T-helper 2 cell treated with Interferon-gamma antibody and Interleukin-4, amounts not matched to agents 100 ng/mL and 5 ng/mL, for 36 hours (primary cell): ENCODE results near the gene PGGHG. TPM values are rescaled to one million over a fixed set of nuclear protein-coding genes. Genes with fewer than 3 reads are reported as not detected.

Experiments
- intact Hi-C: fragments of 100-400 bp; cut with micrococcal nuclease; formaldehyde crosslinking; loops from one replicate; pipeline ENCODE4 v1.15.1; 2023
- total RNA-seq: library from RNA; stranded (reverse); gene quantifications from 2 replicates; pipeline ENCODE4 v1.2.3, GENCODE V29; 2022

The PGGHG gene
- total RNA-seq, result 99.8 and 105 TPM in 2 replicates

- intact Hi-C loops, result no loop called here
These were observed at the start of gene PGGHG for GRCh38 chr11:288478-289397. TSS of gene PGGHG (plus strand) at chr11:289126. CDS start at chr11:289817, 691 bp downstream.

- intact Hi-C loops, result no loop called here
These were observed 48.6 kb upstream of the PGGHG start for GRCh38 chr11:240315-240714.

GRCh38 chr11:241634-242033 lies 47.3 kb upstream of the PGGHG start:
- intact Hi-C loops, result no loop called here

- intact Hi-C loops, result no loop called here
These were observed 44.5 kb upstream of the PGGHG start for GRCh38 chr11:244376-244775.

- intact Hi-C loops, result no loop called here
These were observed 39.9 kb upstream of the PGGHG start for GRCh38 chr11:249062-249461.

- intact Hi-C loops, result loop anchor here (5.0 kb wide), 1 partner anchor 112 kb away; no protein-coding TSS in a partner anchor
These were observed 38.7 kb upstream of the PGGHG start for GRCh38 chr11:250274-250673.

- intact Hi-C loops, result loop anchor here (5.0 kb wide), 1 partner anchor 111 kb away; no protein-coding TSS in a partner anchor
These were observed 38.1 kb upstream of the PGGHG start for GRCh38 chr11:250740-251299.

GRCh38 chr11:251550-251949 lies 37.4 kb upstream of the PGGHG start:
- intact Hi-C loops, result loop anchor here (5.0 kb wide), 1 partner anchor 111 kb away; no protein-coding TSS in a partner anchor

GRCh38 chr11:252666-253065 lies 36.3 kb upstream of the PGGHG start:
- intact Hi-C loops, result loop anchor here (5.0 kb wide), 1 partner anchor 110 kb away; no protein-coding TSS in a partner anchor

- intact Hi-C loops, result loop anchor here (5.0 kb wide), 1 partner anchor 109 kb away; no protein-coding TSS in a partner anchor
These were observed 35.6 kb upstream of the PGGHG start for GRCh38 chr11:253160-253885.

GRCh38 chr11:253886-254270 lies 35.0 kb upstream of the PGGHG start:
- intact Hi-C loops, result loop anchor here (5.0 kb wide), 1 partner anchor 108 kb away; no protein-coding TSS in a partner anchor

GRCh38 chr11:255176-255575 lies 33.8 kb upstream of the PGGHG start:
- intact Hi-C loops, result no loop called here

- intact Hi-C loops, result no loop called here
These were observed 33.1 kb upstream of the PGGHG start for GRCh38 chr11:255816-256215.

GRCh38 chr11:256952-257737 lies 31.8 kb upstream of the PGGHG start:
- intact Hi-C loops, result no loop called here

GRCh38 chr11:257766-258493 lies 31.0 kb upstream of the PGGHG start:
- intact Hi-C loops, result no loop called here

- intact Hi-C loops, result no loop called here
These were observed 29.5 kb upstream of the PGGHG start for GRCh38 chr11:259413-259812.

- intact Hi-C loops, result no loop called here
These were observed 27.3 kb upstream of the PGGHG start for GRCh38 chr11:261624-262023.

- intact Hi-C loops, result loop anchor here (1.0 kb wide), 1 partner anchor 31 kb away; the partner anchor contains the start of genes PSMD13 and SIRT3
These were observed 22.1 kb upstream of the PGGHG start for GRCh38 chr11:266676-267439.

GRCh38 chr11:267491-267994 lies 21.4 kb upstream of the PGGHG start:
- intact Hi-C loops, result loop anchor here (1.0 kb wide), 1 partner anchor 31 kb away; the partner anchor contains the start of genes PSMD13 and SIRT3
